Left cardiac atrium (tissue), 4 donors: ENCODE measurements around the gene EDC3. TPM values are rescaled to one million over a fixed set of nuclear protein-coding genes. Genes with fewer than 3 reads are reported as not detected.
A peak's percentile ranks its signal among the peaks of the same experiment; 100 is the strongest.

Source experiments
- ATAC-seq, 2 donors: fragments of 200-7000 bp; cut with Tn5 transposase; one replicate each; pipeline ENCODE4 v1.9.1; 2020; ENCODE audit warnings: mild to moderate bottlenecking in 2 of 2, moderate library complexity in 2 of 2
- DNase-seq: peaks from one replicate; pipeline ENCODE4 v3.0.0-alpha.2; 2020
- intact Hi-C, 2 donors: fragments of 100-400 bp; cut with DNase I; formaldehyde crosslinking; loops; one replicate each; pipeline versions ENCODE4 v1.14.1 to v1.15.1; 2022 to 2023
- total RNA-seq, 2 donors: library from RNA; stranded (reverse); fragmentation: NEBNext Ultra II Directional; extraction: Animal tissue kit (Norgen Biotek cat#: 25700); gene quantifications; one replicate each; pipeline ENCODE4 v1.2.1, GENCODE V29; 2021
- donor health status: DM: no; HTN: yes; CAD: no.
- donor health status: DM: no; HTN: yes; CAD: no; lungs with severe emphysema.
- donor health status: DM: yes; HTN: yes; CAD: no.
- donor health status: Dilated cardiomyopathy.

The EDC3 gene
- total RNA-seq, 2 donors from 2014 or later: 19.7 to 19.8 TPM

DNA sequence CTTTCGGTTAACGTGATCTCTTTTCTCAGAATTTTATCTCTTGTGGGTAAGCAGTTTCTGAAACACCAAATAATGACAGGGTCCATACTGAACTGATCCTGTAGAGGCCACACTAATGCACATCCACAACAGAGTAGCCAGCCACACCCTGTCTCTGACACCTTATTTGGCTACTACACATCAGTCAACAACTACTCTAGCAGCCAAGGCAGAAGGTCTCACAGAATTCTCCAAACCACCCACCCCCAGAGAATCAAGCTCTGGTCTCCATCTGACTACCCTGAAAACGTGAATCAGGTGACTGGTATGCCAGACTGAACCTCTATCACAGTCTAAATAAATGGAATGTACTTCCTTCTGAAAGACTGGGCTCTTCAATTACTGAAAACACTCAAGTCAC is 38.0 kb downstream of the EDC3 start:
- DNase-seq: no peak
- intact Hi-C loops: no loop called here
- no peak for ATAC-seq

DNA sequence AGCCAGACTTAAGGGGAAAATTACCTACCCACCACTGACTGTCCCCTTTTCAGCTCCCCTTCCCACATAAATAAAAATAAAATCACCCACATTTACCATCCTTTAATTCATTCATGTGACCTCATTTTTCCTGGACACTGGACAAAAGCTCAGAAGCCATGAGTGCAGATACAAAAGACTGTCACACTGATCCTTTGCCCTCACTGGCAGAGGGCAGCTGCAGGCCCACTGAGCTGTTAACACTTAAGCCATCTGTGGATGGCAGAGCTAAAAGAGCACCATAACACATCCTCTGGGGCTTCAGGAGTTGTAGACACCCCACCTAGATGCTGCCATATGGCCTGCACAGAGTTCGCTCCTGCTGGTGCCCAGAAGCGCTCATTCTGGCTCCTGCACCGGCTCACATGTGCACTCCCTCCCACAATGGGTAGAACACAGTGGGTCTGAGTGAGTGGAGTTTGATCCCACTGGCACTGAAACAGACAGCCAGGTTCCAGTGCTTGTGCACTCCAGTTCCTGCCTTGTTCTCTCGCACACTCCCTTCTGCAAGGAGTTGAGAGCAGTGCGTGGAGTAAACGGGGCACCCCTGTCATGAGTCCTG is 38.8 kb downstream of the EDC3 start:
- intact Hi-C loops: no loop called here
- DNase-seq (no peak), ATAC-seq (no peak)

DNA sequence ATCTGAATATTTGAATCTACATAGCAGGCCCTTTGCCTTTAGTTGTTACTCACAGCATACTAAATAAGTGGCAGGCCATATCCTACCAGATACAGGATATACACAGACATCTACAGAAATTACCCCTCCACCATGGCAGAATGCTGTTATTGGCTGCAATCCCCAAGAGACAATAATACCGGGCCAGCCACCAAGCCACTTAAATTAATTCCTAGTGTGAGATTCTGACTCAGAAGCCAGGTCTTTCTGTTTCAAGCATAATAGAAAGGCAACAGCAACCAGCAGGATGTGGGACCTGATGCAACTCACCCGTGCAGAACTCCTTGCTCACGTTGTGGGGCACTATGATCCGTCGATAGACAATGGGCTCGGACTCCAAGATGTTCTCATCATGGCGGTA is 40.4 kb downstream of the EDC3 start:
- DNase-seq (no peak), ATAC-seq (no peak)
- intact Hi-C loops: no loop called here

DNA sequence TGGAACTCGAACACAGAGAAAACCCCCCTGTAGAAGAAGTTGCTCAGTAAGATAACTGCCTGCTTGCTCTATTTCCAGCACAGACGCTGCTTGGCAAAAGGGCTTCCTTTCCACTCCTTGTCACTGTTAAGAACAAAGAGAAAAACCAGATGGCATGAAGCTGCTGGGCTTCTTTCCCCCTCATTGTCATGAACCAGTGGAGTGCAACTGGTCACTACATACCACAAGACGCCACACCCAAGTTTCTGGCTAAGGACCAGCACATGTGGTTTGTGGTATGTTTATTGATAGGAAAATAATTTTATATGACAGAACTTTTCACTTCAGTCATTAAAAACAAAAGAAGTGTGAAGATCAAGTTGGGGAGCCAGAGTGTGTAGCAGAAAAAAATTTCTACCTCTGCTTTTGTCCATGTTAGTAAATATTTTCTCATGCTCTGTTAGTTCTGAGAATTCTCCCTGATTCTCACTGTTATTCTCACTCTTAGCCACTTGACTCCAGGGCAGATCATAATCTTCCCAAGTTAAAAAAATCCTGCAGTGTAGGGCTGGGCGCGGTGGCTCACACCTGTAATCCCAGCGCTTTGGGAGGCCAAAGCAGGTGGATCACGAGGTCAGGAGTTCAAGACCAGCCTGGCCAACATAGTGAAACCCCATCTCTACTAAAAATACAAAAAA is 42.3 kb downstream of the EDC3 start:
- ATAC-seq (peak; percentile 49 to 68), DNase-seq (peak; percentile 43)
- intact Hi-C loops: no loop called here

DNA sequence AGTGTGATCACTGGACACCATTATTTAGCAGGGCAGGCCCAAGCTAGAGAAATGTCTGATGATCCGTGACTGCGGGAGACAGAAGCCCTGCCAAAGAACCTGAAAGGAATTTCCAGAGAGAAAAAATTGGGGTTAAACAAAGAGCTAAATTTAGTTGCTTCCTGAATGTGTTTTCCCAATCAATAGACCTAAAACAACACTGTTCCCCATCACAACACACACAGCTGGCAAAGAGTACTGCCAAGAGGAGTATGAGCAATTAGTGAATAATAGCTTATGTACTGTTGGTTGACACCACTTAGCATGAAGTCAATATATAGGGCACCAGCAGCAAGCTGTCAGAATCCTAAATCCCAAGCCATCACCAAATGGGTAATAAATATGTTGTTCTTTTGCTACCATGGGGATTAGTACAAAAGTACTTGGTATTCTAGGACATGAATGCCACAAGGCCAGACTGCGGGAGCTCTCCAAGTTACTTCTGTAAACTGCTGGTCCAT is 44.5 kb downstream of the EDC3 start:
- intact Hi-C loops: no loop called here
- DNase-seq (no peak), ATAC-seq (no peak)

DNA sequence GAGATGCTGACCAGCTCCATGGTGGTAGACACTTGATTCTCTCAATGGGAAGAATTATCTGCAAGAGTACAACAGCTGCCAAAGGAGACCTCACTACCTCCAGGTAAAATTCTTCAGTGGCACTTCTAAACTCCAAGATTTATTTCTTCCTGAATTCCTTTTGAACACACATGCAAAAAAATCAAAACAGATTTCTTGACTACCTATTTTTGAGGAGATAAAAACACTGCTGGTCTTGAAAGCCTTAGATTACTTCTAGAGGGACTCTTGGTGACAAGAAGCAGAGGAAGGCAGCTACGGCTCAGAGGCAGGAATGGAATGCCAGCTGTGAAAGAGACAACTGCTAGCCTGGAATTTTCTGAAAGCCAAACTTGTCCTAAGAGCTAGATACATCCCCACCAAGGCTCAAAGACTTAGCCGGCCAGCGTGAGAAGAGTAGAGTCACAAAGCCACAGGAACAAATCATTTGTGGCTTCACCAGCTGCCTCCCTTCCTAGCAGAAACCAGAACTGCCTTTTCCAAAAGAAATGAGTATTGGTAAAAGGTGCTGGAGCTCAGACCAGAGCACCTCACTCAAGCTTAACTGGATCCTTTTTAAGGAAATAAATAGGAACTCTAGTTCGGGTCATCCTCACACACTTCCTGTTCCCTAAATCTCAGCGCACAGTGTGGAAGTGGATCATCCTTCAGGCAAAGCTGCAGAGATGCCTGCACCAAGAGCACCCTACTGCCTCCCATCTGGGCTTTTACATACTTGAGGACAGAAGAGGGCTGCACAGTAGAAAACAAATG is 47.6 kb downstream of the EDC3 start:
- intact Hi-C loops: no loop called here

DNA sequence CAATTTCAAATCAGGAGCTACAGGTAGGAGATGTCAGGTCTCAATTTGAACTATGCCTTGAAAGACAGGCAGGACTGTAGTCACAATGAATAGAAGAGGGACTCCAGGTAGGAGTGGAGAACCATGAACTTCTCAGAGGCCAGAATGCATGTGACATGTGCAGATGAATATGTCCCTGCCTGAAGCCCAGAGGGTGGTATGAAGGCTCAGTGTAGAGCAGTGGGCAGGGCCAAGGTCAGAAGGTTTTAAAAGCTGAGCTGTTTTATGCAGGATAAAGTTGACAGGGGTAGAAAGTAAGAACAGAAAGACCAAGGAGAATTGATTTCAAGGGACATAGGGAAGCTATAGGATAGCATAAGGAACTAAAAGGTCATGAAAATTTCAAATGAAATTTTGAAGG is 49.3 kb downstream of the EDC3 start:
- DNase-seq: no peak
- ATAC-seq: no peak
- intact Hi-C loops: no loop called here

More for the DNA sequence above, 47.6 kb downstream of the EDC3 start:
- DNase-seq: no peak
- no peak for ATAC-seq

DNA sequence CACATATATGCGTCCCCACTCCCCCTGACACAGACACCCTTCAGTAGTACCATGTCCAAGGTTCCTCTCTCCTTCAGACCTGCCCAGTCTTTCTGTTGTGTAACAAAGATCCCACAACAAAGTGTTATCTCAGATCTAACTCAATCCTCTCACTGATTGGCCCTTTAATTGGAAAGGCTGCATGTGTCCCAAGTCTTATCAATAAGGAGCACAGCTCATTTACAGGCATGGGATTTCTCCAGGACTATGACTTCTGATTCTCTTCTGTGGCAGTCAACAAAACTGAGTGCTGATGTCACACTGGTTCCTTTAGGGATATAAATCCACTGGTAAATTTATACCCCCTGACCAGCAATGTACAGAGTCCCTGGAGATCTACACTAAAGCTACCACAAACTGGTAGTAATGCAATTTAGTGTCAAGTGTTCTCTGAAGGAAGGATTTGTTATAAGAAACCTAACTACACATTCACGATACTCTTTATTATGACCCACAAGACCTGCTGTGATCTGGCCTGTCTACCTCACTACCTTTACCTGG is 52.1 kb downstream of the EDC3 start:
- intact Hi-C loops: no loop called here
- DNase-seq (no peak), ATAC-seq (no peak)

DNA sequence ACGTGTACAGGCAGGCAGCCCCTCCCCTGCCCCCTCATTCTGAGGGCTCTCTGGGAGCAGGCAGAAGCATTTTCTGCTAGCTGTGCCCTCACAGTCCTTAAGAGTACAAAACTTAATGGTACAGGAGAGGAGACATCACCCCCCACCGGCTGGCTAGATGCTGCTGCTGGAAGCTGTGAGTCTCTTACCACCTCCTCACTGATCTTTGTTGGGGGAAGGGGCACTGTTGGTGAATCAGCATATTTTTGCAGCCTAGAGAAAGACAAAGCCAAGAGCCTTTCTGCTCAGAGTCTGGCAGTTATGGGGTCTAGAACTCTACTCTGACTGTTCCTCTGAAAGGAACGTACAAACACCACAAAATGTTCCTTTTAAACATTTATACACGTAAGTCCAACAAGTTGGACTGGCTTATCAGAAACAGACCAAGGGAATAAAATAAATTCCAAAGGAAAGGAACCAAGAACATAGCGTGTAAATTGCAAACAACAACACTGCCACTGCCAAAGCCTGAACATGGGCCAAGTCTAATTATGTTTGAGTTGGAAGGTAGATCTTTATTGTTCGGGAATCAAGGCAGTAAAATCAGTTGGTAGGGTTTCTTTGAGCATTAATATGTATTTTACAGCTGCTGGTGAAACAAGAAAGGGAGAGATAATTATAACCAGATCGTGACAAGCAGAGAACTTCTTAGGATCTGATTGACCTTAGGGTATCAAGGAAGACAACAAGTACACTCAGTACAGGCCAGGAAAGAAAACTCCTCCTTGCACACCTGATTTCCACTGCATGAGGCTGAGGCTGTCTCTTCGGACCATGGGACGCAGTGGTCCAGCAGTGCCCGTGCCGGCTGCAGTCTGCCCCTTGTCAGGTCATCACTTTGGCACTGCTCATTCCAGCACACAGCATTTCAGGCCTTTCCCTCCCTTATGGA is 52.8 kb downstream of the EDC3 start:
- no peak for DNase-seq
- intact Hi-C loops: no loop called here
- peak; percentile 30 to 49 for ATAC-seq

DNA sequence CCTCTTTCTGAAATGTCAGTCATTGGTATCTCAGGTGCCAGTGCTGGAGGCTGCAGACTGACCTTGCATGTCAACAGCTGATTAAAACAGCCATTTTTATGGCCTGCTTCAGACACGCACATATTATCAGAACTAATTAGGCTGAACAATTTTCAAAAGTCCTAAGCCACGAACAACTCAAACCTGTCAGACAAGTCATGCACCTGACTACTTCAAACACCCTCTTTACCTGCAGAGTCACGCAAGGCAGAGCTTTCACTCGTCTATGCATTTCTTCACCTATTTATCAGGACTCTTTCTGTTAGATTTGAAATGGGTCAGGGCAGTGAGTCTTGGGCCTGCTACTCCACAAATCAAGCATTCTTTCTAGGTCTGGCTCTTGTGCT is 53.5 kb downstream of the EDC3 start:
- ATAC-seq (no peak), DNase-seq (no peak)
- intact Hi-C loops: no loop called here

DNA sequence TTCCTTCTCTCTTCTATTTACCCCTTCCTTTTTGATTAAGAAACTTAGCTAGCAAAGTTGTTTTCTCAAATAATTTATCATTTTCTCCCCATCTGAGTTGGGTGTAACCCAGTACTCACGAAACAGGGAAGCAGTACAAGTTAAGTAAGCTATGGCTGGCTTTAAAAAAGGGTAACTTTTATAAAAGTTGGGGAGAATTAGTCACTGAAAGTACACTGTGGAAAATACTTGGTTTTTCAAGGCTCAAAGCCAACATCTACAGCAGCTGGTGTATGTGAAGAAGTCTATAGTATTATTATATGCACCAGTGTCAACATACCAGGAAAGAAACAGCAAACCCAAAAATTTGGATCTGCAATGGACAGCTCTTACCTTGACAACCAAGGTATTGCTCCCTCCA is 54.7 kb downstream of the EDC3 start:
- intact Hi-C loops: no loop called here
- DNase-seq (no peak), ATAC-seq (no peak)

DNA sequence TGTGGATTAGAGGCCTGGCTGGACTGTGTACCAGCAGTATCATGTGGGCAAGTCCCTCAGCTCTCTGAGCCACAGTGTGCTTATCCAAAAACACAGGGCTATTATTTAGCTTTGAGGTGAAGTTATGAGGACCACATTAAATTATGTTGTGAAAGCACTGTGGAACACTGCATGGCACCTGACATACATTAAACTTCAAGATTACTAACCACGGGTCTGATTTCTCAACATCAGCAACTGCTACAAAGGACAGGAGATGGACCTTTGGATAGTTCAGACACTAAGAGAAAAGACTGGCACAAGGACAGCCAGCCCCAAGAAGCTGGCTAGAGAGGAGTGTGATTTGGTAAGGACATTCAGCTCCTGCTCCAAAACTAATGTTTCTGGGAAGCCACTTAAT is 58.8 kb downstream of the EDC3 start:
- intact Hi-C loops: loop anchor here (2.0 to 10.0 kb wide), 2 partner anchors 132 to 318 kb away; partner anchors contain the start of gene RPP25 (in 2 of the 2)

DNA sequence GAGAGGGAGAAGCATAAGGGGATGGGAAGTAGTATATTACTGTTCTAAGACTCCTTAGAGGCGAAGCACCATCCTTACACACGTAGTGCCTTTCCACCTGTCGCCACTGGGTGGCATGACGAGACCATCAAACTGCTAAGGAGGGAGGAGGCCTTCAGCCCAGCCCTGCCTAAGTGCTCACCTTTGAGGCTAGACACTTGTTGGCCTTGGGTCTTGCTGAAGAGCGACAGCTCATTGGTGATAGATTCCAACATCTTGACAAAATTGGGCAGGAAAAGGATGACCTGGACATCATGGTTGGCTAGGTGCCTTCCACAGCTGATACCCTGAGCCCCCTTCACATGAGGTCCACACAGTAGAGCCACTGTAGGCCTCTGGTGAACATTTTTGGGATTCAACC is 60.6 kb downstream of the EDC3 start:
- DNase-seq: peak; percentile 64
- intact Hi-C loops: loop anchor here (10.0 kb wide), 1 partner anchor 320 kb away; the partner anchor contains the start of gene RPP25 (in 2 of the 2)
- peak; percentile 72 to 74 for ATAC-seq

More for the DNA sequence above, 58.8 kb downstream of the EDC3 start:
- ATAC-seq (no peak), DNase-seq (no peak)

DNA sequence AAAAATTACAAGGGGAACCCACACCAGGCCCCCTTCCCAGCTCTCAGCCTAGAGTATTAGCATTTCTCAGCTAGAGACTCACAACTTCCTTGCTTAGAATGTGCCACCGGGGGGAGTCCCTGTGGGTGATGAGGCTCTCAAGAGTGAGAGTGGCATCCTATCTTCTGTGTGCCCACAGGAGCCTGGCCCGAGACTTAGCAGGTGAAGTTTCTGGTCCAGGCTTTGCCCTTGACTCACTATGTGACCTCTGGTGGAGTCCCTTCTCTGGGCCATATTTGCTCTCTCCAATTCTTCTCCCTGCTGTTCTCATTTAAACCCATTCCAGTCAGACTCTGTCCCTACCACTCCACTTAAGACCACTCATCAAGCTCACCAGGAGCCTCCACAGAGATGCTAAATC is 62.0 kb downstream of the EDC3 start:
- intact Hi-C loops: loop anchor here (2.0 to 10.0 kb wide), 3 partner anchors 135 to 321 kb away; partner anchors contain the start of gene RPP25 (in 2 of the 2)
- ATAC-seq: no peak

DNA sequence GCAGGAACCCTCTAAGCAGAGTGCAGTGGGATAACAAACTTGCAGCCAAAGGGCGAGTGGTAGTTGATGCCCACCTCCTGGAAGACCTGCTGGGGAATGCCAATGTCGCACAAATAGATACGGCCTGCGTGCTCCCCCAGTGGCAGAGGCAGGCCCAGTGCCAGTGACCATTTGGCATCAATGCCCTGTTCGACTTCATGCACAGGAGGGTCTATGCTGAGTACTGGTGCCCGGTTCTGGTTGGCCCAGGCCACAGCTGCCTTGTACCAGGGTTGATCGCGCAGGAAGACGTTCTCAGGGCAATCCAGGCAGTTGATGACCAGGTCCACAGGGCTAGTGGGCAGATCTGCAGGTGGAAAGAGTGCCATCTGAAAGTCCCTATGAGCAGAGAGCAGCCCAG is 63.2 kb downstream of the EDC3 start:
- ATAC-seq (no peak), DNase-seq (no peak)
- intact Hi-C loops: loop anchor here (2.0 to 10.0 kb wide), 3 partner anchors 136 to 322 kb away; partner anchors contain the start of gene RPP25 (in 2 of the 2)

More for the DNA sequence above, 62.0 kb downstream of the EDC3 start:
- DNase-seq: no peak

DNA sequence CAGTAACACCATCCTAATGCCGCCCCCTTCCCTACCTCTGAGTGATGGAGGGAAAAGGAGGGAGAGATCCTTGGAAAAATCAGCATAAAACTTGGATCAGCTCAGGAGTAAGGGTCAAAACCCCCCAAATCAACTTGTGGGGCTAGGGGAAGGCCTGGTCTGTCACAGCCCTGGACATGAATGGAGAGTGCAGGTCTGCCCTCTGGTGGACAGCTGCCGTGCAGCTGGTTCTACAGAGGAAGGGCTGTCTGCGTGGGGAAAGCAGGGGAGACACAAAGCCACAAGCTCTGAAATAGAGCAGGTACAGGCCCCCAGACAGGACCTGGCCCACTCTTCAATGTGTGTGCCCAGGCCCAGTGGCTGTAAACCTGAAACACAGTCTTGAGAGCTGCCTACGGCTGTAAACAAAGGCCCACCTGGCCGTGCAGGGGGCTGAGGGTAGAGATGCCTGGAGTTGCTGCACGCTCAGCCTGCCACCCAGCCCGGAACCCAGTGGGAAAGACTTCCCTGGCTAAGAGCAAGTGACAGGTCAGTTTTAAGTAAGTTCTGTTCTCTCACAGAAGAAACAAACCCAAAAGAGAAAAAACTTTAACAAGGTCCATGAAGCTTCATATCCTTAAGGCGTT is 63.8 kb downstream of the EDC3 start:
- ATAC-seq (peak; percentile 55 to 67), DNase-seq (peak; percentile 73)
- intact Hi-C loops: loop anchor here (2.0 to 10.0 kb wide), 3 partner anchors 137 to 323 kb away; partner anchors contain the start of gene RPP25 (in 2 of the 2)

DNA sequence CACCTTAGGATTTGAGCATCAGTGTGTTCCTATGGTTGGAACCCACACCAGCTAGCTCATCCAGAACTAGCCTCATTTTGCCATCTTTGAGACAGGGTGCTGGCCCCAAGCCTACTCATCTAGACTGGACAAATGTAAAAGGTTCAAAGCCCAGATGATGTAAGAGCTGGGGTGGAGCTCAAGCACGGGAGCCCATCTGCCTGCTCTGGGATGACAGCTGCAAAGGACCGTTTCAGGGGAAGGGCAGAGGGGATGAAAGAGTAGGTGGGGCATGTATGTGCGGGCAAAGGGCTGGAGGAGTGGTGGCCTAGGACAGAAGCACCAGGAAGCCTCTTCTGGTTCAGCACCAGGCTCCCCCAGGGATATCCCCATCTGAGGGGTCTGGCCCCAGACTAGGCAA is 64.4 kb downstream of the EDC3 start:
- ATAC-seq (no peak), DNase-seq (no peak)
- intact Hi-C loops: loop anchor here (5.0 to 10.0 kb wide), 2 partner anchors 259 to 323 kb away; partner anchors contain the start of gene RPP25 (in 2 of the 2)

DNA sequence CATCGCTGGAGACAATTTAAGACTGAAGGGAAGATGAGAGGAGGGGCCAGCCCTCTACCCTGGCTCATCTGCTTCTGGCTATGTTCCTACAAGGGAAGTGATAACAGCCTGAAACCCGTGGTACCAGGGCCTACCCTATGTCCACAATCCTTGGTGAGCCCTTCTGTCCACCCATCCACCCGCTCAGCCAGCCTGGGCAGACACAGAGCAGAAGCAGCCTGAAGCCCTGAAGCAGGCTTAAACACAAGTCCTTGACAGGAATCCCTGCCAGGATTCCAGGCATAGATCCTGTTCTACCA is 64.8 kb downstream of the EDC3 start:
- intact Hi-C loops: loop anchor here (5.0 to 10.0 kb wide), 2 partner anchors 259 to 324 kb away; partner anchors contain the start of gene RPP25 (in 2 of the 2)
- DNase-seq: no peak
- no peak for ATAC-seq
